Uterus (tissue), 2 donors: ENCODE results near the gene GIPC3.

Experiments used
- CTCF ChIP-seq, 4 experiments: fragments of 200-600 bp in 2 of 4; fragments of 450-650 bp in 2 of 4; sonication (generic) in 2 of 4; IDR thresholded peaks; one replicate each; pipeline ENCODE4 v1.5.1; 2016 to 2019; ENCODE audit warnings: antibody characterized with exemption in 4 of 4, mild to moderate bottlenecking in 2 of 4, moderate library complexity in 1 of 4
- POLR2A ChIP-seq, 2 donors: fragments of 450-650 bp; IDR thresholded peaks; one replicate each; pipeline ENCODE4 v1.6.1; 2016; ENCODE audit warnings: antibody characterized with exemption in 2 of 2, mild to moderate bottlenecking in 1 of 2, moderate library complexity in 1 of 2

DNA sequence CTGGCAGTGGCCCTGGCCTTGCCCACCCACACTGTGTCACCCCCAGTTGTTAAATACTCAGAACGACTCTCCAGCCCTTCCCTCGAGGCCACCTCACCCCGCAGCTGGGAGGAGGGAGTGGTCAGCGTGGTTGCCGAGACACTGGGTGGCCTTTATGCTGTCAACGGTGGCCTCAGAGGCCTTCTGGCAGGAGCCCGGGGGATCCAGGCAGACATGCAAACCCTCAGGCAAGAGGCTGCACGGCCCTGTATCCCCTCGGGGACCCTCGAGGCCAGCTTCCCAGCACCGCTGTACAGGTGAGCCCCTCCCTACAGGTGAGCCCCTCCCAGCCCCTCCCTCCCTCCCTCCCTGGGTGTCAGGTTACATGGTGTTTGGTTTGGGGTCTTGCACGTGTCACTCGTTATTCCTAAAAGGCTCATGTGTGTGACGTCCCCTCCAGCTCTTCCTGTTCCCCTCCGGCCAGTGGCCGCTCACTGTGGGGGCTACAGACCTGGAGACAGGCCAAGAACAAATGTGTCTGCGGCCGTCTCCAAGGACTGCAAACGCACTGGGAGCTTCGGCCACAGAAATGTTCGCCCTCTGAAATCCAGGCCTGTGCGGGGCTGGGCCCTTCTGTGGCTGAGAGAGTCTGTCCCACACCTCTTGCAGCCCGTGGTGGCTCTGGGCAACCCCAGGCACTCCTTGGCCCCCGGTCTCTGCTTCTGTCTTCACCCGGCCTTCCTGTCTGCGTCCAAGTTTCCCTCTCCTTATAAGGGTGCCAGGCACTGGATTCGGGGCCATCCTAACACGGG lies 46.1 kb upstream of the GIPC3 start, which contains the start of gene TEKTIP1:
- no peak for TF ChIP-seq CTCF (IDR thresholded peaks at IDR 0.05)
- no peak for TF ChIP-seq POLR2A (IDR thresholded peaks at IDR 0.05)
